ENCODE results near the gene JAM2. TPM values are rescaled to one million over a fixed set of nuclear protein-coding genes. Genes with fewer than 3 reads are reported as not detected.
"Not testable (repeated sequence)": the region's sequence is repeated elsewhere in the genome, so short reads cannot be mapped to it uniquely, and the experiment has no call there.

Gene JAM2
- total RNA-seq, 1 donor from 2014 or later = 3.6 TPM

- Histone ChIP-seq H3K36me3 (ENCODE audit: control insufficient read depth, insufficient read depth, low read length) (no peaks in the 10 kb centered on the region), H3K4me3 (ENCODE audit: low read depth, low read length) (no peak overlapping the region), H3K27me3 (ENCODE audit: control insufficient read depth, insufficient read depth, low read length) (no peaks in the 10 kb centered on the region)
- DNase-seq (ENCODE audit: low read depth) = no peak
- no peak for TF ChIP-seq CTCF (IDR thresholded peaks at IDR 0.05; ENCODE audit: insufficient read depth, low read length, poor library complexity, severe bottlenecking)
Measured at GRCh38 chr21:25700741-25701140, 61.7 kb downstream of the JAM2 start.

GRCh38 chr21:25701529-25701928 lies 62.5 kb downstream of the JAM2 start:
- no peaks in the 10 kb centered on the region for H3K36me3 ChIP-seq (ENCODE audit: control insufficient read depth, insufficient read depth, low read length)
- H3K4me3 ChIP-seq (ENCODE audit: low read depth, low read length) = no peak overlapping the region
- no peak for TF ChIP-seq CTCF (IDR thresholded peaks at IDR 0.05; ENCODE audit: insufficient read depth, low read length, poor library complexity, severe bottlenecking)
- no peaks in the 10 kb centered on the region for H3K27me3 ChIP-seq (ENCODE audit: control insufficient read depth, insufficient read depth, low read length)
- no peak for DNase-seq (ENCODE audit: low read depth)

GRCh38 chr21:25708467-25709065 lies 69.5 kb downstream of the JAM2 start:
- peak; percentile 67 for TF ChIP-seq CTCF (IDR thresholded peaks at IDR 0.05; ENCODE audit: insufficient read depth, low read length, poor library complexity, severe bottlenecking)
- H3K36me3 ChIP-seq (ENCODE audit: control insufficient read depth, insufficient read depth, low read length) = no peaks in the 10 kb centered on the region
- no peak overlapping the region for H3K4me3 ChIP-seq (ENCODE audit: low read depth, low read length)

GRCh38 chr21:25709684-25710265 lies 70.7 kb downstream of the JAM2 start:
- H3K27me3 ChIP-seq (ENCODE audit: control insufficient read depth, insufficient read depth, low read length) = no peaks in the 10 kb centered on the region
- TF ChIP-seq CTCF (IDR thresholded peaks at IDR 0.05; ENCODE audit: insufficient read depth, low read length, poor library complexity, severe bottlenecking) = peak; percentile 4
- H3K4me3 ChIP-seq (ENCODE audit: low read depth, low read length) = no peak overlapping the region
- DNase-seq (ENCODE audit: low read depth) = no peak
- H3K36me3 ChIP-seq (ENCODE audit: control insufficient read depth, insufficient read depth, low read length) = no peaks in the 10 kb centered on the region

More at GRCh38 chr21:25708467-25709065, 69.5 kb downstream of the JAM2 start:
- no peak for DNase-seq (ENCODE audit: low read depth)
- no peaks in the 10 kb centered on the region for H3K27me3 ChIP-seq (ENCODE audit: control insufficient read depth, insufficient read depth, low read length)

GRCh38 chr21:25710550-25710949 lies 71.5 kb downstream of the JAM2 start:
- no peak for DNase-seq (ENCODE audit: low read depth)
- no peak overlapping the region for H3K4me3 ChIP-seq (ENCODE audit: low read depth, low read length)
- H3K36me3 ChIP-seq (ENCODE audit: control insufficient read depth, insufficient read depth, low read length) = no peaks in the 10 kb centered on the region
- no peak for TF ChIP-seq CTCF (IDR thresholded peaks at IDR 0.05; ENCODE audit: insufficient read depth, low read length, poor library complexity, severe bottlenecking)
- H3K27me3 ChIP-seq (ENCODE audit: control insufficient read depth, insufficient read depth, low read length) = no peaks in the 10 kb centered on the region

- not testable (repeated sequence) for H3K36me3 ChIP-seq (ENCODE audit: control insufficient read depth, insufficient read depth, low read length); DNase-seq (ENCODE audit: low read depth); H3K4me3 ChIP-seq (ENCODE audit: low read depth, low read length); H3K27me3 ChIP-seq (ENCODE audit: control insufficient read depth, insufficient read depth, low read length)
Measured at GRCh38 chr21:25714066-25714465, 75.0 kb downstream of the JAM2 start.

All from kidney epithelial cell (primary cell).